ENCODE measurements around the gene HOXB7.

The HOXB7 gene

DNA sequence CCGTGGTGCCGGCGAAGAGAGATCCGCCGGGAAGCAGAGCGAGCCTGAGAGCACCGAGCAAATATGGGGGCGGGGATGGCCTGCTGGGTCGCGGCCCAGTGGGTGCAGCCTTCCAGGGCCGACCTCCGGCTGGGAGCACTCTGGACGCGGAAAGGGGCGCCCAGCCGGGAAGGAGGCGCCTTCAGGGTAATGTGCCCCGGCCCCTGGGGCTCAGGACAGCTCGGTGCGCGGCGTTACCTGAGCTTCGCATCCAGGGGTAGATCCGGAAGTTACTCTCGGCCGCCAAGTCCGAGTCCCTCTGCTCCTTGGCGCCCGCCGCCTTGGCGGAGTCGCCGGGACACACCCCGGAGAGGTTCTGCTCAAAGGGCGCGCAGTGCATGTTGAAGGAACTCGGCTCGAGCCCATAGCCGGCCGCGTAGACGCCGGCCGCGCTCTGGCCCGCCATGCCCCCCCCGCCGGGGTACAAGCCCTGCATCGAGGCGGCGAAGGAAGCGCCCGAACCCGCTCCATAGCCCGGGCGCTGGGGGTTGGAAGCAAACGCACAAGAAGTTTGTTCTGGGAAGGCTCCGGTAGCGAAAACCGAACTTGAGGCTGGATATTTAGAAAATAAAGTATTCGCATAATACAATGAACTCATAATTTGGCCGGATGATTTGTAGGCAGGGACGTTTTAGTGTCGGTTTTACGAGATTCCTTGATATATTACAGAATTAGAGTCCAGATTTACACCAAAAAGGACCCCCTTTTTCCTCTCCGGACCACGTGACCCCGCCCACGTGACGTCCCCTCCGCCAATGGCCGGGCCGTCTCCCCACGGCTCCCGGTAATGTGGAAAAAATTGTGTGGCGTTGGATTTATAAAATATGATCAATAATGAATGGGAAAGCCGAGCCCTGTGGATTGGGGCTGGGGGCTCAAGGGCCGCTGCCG, at the start of gene HOXB7:
TSS of gene HOXB7 (minus strand) at position 736 of the 930 bp plus-strand sequence. CDS start at position 637, 99 bp downstream.
- Histone ChIP-seq H3K9me3 (ENCODE audit: control insufficient read depth, insufficient read depth, low read length) (no peaks in the 10 kb centered on the region), H3K27me3 (ENCODE audit: control insufficient read depth, insufficient read depth, low read length) (peaks cover 100% of the 10 kb centered on the region), H3K9ac (ENCODE audit: low read depth, low read length) (no peak within 1 kb of the TSS), H3K4me3 (ENCODE audit: low read depth, low read length) (peak within 1 kb of the TSS; percentile 51), H3K27ac (ENCODE audit: low read depth, low read length) (no peak within 1 kb of the TSS), H3K4me1 (ENCODE audit: control insufficient read depth, insufficient read depth, low read length) (peaks cover 7% of the 10 kb centered on the region; the same call in 1 of the 2 replicates), H3K36me3 (ENCODE audit: control insufficient read depth, insufficient read depth, low read length) (no peaks in the 10 kb centered on the region)

DNA sequence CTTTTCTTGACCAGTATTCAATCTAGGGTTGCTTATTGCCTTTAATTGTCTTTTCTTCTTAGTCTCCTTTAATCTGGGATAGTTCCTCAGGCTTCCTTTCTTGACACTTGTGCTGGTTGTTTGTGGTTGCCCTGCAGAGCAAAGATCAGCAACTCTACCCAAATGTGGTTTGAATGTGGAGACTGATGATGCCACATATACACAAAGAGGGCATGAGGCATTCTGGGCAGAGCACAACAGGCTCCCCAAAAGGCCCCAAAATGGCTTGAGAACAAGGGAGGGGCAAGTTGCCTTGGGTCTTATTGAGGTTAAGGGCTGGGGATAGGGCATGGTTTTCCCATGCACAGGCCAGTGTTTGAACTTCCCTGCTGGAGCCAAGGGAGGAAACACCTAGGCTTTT, 45.1 kb upstream of the HOXB7 start:
- H3K4me3 ChIP-seq (ENCODE audit: low read depth, low read length): no peak overlapping the region
- H3K36me3 ChIP-seq (ENCODE audit: control insufficient read depth, insufficient read depth, low read length): no peaks in the 10 kb centered on the region
- H3K27ac ChIP-seq (ENCODE audit: low read depth, low read length): no peak overlapping the region
- H3K27me3 ChIP-seq (ENCODE audit: control insufficient read depth, insufficient read depth, low read length): peaks cover 27% of the 10 kb centered on the region
- no peaks in the 10 kb centered on the region for H3K4me1 ChIP-seq (ENCODE audit: control insufficient read depth, insufficient read depth, low read length)
- no peak overlapping the region for H3K9ac ChIP-seq (ENCODE audit: low read depth, low read length)
- no peaks in the 10 kb centered on the region for H3K9me3 ChIP-seq (ENCODE audit: control insufficient read depth, insufficient read depth, low read length)

DNA sequence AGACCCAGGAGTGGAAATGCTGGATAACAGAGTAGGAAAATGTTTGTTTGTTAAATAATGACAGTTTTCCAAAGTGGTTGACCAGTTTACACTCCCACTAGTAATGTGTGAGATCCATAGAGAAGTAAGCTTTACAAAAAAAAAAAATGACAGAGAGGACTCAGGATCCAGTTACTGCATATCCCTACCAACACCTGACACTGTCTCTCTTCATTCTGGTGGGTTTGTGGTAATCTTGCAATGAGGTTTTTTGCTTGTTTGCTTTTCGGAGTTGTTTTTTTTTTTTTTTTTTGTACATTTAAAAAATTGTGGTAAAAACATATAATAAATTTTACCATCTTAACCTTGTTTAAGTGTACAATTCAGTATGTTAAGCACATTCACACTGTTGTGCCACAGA, 38.9 kb upstream of the HOXB7 start:
- H3K27me3 ChIP-seq (ENCODE audit: control insufficient read depth, insufficient read depth, low read length): peaks cover 70% of the 10 kb centered on the region

DNA sequence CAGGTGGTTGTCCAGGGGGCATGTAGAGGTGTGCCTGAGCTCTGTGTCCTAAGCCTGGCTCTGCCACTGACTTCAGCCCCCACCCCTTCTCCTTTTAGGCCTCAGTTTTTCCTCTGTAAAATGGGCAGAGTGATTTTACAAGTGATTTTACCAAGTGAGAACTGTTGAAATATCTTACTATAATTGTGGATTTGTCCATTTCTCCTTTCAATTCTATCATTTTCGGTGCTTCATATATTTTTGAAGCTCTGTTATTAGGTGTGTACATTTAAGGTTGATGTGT, 37.1 kb upstream of the HOXB7 start:
- no peak overlapping the region for H3K9ac ChIP-seq (ENCODE audit: low read depth, low read length)
- H3K27me3 ChIP-seq (ENCODE audit: control insufficient read depth, insufficient read depth, low read length): peaks cover 87% of the 10 kb centered on the region
- H3K4me1 ChIP-seq (ENCODE audit: control insufficient read depth, insufficient read depth, low read length): peaks cover 7% of the 10 kb centered on the region
- H3K9me3 ChIP-seq (ENCODE audit: control insufficient read depth, insufficient read depth, low read length): no peaks in the 10 kb centered on the region
- H3K36me3 ChIP-seq (ENCODE audit: control insufficient read depth, insufficient read depth, low read length): no peaks in the 10 kb centered on the region
- H3K27ac ChIP-seq (ENCODE audit: low read depth, low read length): no peak overlapping the region
- no peak overlapping the region for H3K4me3 ChIP-seq (ENCODE audit: low read depth, low read length)

More for the DNA sequence above, 38.9 kb upstream of the HOXB7 start:
- no peak overlapping the region for H3K27ac ChIP-seq (ENCODE audit: low read depth, low read length)
- no peak overlapping the region for H3K4me3 ChIP-seq (ENCODE audit: low read depth, low read length)
- no peak overlapping the region for H3K9ac ChIP-seq (ENCODE audit: low read depth, low read length)
- peaks cover 7% of the 10 kb centered on the region for H3K4me1 ChIP-seq (ENCODE audit: control insufficient read depth, insufficient read depth, low read length)
- H3K36me3 ChIP-seq (ENCODE audit: control insufficient read depth, insufficient read depth, low read length): no peaks in the 10 kb centered on the region
- H3K9me3 ChIP-seq (ENCODE audit: control insufficient read depth, insufficient read depth, low read length): no peaks in the 10 kb centered on the region

DNA sequence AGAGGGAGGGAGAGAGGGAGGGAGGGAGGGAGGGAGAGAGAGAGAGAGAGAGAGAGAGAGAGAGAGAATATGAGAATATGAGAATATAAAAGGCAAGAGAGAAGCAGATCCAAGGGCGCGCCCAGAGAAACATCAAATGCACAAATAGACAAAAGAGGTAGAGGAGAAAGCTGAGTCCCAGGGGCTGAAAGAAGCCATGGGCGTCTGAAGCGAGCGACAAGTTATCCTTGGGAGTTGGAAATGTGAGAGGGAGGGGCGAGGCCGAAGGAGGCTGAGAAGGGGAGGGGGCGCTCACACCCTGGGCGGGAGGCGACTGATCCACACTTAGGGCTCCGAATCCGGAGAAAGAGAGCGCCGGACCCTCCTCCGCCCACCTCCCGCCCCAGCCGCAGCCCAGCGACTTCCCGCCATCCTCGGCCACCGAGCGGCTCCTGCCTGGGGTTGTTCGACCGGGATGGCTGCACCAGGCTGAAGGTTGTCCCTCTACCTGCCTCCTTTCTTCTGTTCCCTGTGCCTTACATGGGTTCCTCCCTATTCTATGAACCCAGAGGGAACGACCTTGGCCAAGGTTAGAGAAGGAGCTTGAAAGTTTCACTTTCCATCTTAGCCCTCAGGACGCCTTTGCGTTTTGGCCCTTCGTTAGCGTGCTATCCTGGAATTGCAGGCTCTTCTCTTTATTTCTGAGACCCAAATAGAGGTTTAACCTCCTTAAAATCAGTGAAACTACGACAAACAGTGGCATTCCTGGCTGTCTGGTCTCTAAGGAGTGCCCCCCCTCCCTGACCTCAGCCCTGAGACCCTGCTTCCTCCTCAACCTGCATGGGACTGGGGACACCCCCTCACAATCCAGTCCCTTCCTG, 36.5 kb upstream of the HOXB7 start:
- Histone ChIP-seq H3K4me1 (ENCODE audit: control insufficient read depth, insufficient read depth, low read length) (peaks cover 7% of the 10 kb centered on the region), H3K27me3 (ENCODE audit: control insufficient read depth, insufficient read depth, low read length) (peaks cover 87% of the 10 kb centered on the region), H3K4me3 (ENCODE audit: low read depth, low read length) (peak overlapping the region; percentile 46; the same call in 1 of the 2 replicates), H3K27ac (ENCODE audit: low read depth, low read length) (no peak overlapping the region), H3K9me3 (ENCODE audit: control insufficient read depth, insufficient read depth, low read length) (no peaks in the 10 kb centered on the region), H3K9ac (ENCODE audit: low read depth, low read length) (no peak overlapping the region), H3K36me3 (ENCODE audit: control insufficient read depth, insufficient read depth, low read length) (no peaks in the 10 kb centered on the region)

DNA sequence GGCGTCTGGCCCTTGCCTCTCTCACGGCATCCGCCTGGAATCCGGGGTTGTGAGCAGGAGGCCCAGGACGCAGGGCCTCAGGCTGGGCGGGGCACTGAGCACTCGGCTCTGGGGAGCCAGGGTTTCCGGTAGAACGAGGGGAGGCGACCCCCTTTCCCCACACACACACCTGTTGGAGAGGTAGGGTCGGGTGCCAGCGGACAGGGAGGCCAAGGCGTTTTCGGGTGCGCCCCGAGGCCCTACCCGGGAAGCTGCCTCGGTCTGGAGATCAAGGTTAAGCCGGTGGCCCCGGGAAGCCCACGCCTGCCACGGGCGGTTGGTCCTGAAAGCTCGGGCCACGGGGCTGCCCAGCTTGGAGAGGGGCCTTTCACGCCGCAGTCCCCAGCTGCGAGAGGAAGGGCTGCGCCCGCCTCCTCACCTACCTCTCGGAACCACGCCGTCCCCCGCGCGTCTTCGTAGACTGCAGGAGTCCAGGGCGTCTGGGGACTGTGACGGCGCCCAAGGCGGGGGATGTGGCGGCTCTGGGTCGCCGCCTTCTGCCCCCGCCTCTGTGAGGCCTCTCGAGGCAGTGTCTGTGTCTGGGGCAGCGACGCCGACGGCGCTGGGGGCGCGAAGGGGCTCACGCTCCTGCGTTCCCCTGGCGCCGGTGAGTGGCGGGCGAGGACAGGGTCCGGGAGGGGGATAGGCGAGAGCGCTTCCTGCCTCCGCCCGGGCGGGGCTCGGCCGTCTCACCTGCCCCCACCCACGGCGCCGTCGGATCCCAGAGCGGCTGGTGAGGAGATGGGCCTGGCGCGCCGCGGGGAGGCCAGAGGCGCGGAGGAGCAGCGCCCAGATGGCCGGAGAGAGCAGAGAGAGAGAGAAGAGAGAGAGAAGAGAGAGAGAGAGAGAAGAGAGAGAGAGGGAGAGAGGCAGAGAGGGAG, 35.6 kb upstream of the HOXB7 start:
- no peak overlapping the region for H3K27ac ChIP-seq (ENCODE audit: low read depth, low read length)
- H3K4me1 ChIP-seq (ENCODE audit: control insufficient read depth, insufficient read depth, low read length): peaks cover 10% of the 10 kb centered on the region
- no peak overlapping the region for H3K9ac ChIP-seq (ENCODE audit: low read depth, low read length)
- H3K9me3 ChIP-seq (ENCODE audit: control insufficient read depth, insufficient read depth, low read length): no peaks in the 10 kb centered on the region
- H3K27me3 ChIP-seq (ENCODE audit: control insufficient read depth, insufficient read depth, low read length): peaks cover 91% of the 10 kb centered on the region
- H3K36me3 ChIP-seq (ENCODE audit: control insufficient read depth, insufficient read depth, low read length): no peaks in the 10 kb centered on the region
- H3K4me3 ChIP-seq (ENCODE audit: low read depth, low read length): peak overlapping the region; percentile 46

DNA sequence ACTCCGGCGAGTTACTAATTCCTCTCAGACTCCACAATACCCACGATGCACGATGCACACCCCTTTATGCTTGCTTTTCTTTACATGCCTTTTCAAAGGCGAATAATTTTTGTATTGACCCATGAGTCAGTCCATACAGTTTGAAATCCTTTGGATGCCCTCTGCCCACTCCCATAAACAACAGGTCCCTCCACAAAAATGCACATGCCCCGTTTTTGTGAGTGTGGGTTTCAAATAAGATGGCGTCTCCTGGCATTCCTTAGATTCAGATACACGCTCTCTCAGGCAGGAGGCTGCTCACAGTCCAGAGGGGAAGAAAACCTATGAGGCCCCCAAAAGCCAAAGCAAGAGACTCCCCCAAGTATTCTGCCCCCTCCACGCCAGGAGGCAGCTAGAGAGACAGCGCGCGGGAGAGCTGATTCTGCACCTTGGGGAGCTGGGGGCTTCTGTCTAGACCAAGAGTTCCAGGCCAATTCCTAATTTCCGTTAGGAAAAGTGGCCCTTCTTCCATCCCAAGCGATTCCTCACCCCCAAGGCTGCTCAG, 34.9 kb upstream of the HOXB7 start:
- Histone ChIP-seq H3K4me3 (ENCODE audit: low read depth, low read length) (0 out of 2 replicates have a peak overlapping the region, but pooled peaks have one; percentile 46), H3K27me3 (ENCODE audit: control insufficient read depth, insufficient read depth, low read length) (peaks cover 98% of the 10 kb centered on the region)

DNA sequence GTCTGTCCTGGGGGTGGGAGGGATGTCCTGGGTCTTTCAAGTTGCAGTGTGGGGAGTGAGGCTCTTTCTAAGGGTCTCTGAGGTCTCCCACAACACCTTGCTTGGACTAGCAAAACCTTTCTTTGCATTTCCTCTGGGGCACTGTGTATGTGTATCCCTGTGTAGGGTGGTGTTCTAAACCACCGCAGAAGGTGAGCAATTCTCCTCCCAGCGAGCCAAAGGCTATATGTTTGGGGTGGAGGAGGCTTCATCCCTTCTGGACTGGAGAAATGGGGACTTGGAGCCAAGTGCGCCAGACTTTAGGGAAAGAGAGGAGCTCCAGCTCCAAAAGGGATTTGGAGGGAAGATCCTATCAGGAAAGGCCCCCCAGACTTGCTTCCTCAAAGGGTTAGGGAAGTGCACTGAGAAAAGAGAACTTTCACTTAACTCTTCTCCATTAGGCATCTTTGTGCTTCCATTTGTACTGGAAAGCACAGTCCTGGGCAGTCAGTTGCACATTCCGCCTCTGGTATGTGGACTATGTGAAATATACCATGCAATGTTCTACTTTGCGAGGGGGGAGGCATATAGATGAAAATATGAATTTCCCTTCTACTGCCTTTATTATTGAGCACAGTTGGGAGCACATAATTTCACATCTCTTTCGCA, 34.2 kb upstream of the HOXB7 start:
- H3K36me3 ChIP-seq (ENCODE audit: control insufficient read depth, insufficient read depth, low read length): no peaks in the 10 kb centered on the region
- no peaks in the 10 kb centered on the region for H3K9me3 ChIP-seq (ENCODE audit: control insufficient read depth, insufficient read depth, low read length)
- no peak overlapping the region for H3K27ac ChIP-seq (ENCODE audit: low read depth, low read length)
- H3K9ac ChIP-seq (ENCODE audit: low read depth, low read length): no peak overlapping the region
- H3K4me3 ChIP-seq (ENCODE audit: low read depth, low read length): no peak overlapping the region
- peaks cover 100% of the 10 kb centered on the region for H3K27me3 ChIP-seq (ENCODE audit: control insufficient read depth, insufficient read depth, low read length)
- peaks cover 10% of the 10 kb centered on the region for H3K4me1 ChIP-seq (ENCODE audit: control insufficient read depth, insufficient read depth, low read length)

More for the DNA sequence above, 34.9 kb upstream of the HOXB7 start:
- Histone ChIP-seq H3K9ac (ENCODE audit: low read depth, low read length) (no peak overlapping the region), H3K27ac (ENCODE audit: low read depth, low read length) (no peak overlapping the region), H3K9me3 (ENCODE audit: control insufficient read depth, insufficient read depth, low read length) (no peaks in the 10 kb centered on the region), H3K4me1 (ENCODE audit: control insufficient read depth, insufficient read depth, low read length) (peaks cover 10% of the 10 kb centered on the region), H3K36me3 (ENCODE audit: control insufficient read depth, insufficient read depth, low read length) (no peaks in the 10 kb centered on the region)

DNA sequence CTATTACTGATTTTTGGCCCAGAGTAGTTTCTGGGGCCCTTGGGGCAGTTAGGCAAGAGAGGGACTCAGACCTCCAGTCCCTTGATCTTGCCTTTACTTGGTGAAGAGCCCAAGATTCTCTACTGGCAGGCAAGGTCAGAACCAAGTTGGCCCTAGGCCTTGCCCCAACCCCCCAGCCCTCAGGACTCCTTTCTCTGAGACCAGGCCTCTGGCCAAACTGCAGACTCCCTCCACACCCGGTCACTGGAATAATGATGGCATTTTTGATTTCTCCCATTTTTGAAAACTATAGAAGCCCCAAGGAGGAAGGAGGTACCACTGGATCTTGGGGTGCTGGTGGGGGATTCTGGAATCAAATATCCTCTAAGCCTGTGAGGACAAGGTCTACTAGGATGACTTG, 33.3 kb upstream of the HOXB7 start:
- Histone ChIP-seq H3K27ac (ENCODE audit: low read depth, low read length) (no peak overlapping the region), H3K36me3 (ENCODE audit: control insufficient read depth, insufficient read depth, low read length) (no peaks in the 10 kb centered on the region), H3K27me3 (ENCODE audit: control insufficient read depth, insufficient read depth, low read length) (peaks cover 100% of the 10 kb centered on the region), H3K9me3 (ENCODE audit: control insufficient read depth, insufficient read depth, low read length) (no peaks in the 10 kb centered on the region), H3K4me3 (ENCODE audit: low read depth, low read length) (no peak overlapping the region), H3K9ac (ENCODE audit: low read depth, low read length) (no peak overlapping the region), H3K4me1 (ENCODE audit: control insufficient read depth, insufficient read depth, low read length) (peaks cover 10% of the 10 kb centered on the region)

DNA sequence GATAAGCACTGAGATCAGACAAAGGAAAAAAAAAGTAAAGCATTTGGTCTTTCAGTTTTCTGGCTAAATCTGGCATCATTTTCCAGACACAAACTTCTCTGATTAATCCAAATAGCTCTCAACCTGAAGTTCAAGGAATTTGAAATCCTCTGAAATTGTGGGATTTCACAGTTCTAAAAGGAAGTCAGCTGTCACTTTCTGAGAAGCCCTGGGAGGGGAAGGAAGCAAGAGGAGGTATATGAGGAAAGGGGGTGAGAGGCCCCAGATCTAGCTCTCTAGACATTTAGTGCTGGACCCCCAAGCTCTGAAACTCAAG, 32.8 kb upstream of the HOXB7 start:
- H3K4me3 ChIP-seq (ENCODE audit: low read depth, low read length): no peak overlapping the region
- no peak overlapping the region for H3K9ac ChIP-seq (ENCODE audit: low read depth, low read length)
- peaks cover 10% of the 10 kb centered on the region for H3K4me1 ChIP-seq (ENCODE audit: control insufficient read depth, insufficient read depth, low read length)
- no peaks in the 10 kb centered on the region for H3K36me3 ChIP-seq (ENCODE audit: control insufficient read depth, insufficient read depth, low read length)
- peaks cover 100% of the 10 kb centered on the region for H3K27me3 ChIP-seq (ENCODE audit: control insufficient read depth, insufficient read depth, low read length)
- H3K27ac ChIP-seq (ENCODE audit: low read depth, low read length): no peak overlapping the region
- no peaks in the 10 kb centered on the region for H3K9me3 ChIP-seq (ENCODE audit: control insufficient read depth, insufficient read depth, low read length)
